ENCODE measurements around the gene DHRS7C. TPM values are rescaled to one million over a fixed set of nuclear protein-coding genes. Genes with fewer than 3 reads are reported as not detected.

Gene DHRS7C
- total and polyA plus RNA-seq, 2 of the 13 experiments (the other 11 are each of a cell fraction or from before 2014, with no cell fraction given): not detected

DNA sequence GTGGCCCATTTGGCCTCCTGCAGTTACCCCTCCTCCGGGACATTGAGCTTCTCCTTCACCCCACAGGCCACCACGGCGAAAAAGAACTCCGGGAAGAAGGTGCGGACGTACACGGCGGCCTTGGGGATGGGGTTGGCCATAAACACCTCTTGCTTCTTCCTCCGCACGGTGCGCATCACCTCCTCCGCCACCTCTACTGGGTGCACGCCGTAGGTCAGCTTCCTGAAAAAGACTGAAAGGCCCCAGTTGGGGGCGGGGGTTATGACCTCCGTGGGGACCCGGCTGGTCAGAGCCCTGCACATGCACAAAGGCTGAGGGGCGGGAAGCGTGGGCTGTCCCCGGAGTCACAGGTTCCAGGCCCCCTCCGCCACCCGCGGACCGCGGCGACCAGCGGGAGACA is 19.9 kb downstream of the DHRS7C start (continued):
- TF ChIP-seq, protein P1, sequence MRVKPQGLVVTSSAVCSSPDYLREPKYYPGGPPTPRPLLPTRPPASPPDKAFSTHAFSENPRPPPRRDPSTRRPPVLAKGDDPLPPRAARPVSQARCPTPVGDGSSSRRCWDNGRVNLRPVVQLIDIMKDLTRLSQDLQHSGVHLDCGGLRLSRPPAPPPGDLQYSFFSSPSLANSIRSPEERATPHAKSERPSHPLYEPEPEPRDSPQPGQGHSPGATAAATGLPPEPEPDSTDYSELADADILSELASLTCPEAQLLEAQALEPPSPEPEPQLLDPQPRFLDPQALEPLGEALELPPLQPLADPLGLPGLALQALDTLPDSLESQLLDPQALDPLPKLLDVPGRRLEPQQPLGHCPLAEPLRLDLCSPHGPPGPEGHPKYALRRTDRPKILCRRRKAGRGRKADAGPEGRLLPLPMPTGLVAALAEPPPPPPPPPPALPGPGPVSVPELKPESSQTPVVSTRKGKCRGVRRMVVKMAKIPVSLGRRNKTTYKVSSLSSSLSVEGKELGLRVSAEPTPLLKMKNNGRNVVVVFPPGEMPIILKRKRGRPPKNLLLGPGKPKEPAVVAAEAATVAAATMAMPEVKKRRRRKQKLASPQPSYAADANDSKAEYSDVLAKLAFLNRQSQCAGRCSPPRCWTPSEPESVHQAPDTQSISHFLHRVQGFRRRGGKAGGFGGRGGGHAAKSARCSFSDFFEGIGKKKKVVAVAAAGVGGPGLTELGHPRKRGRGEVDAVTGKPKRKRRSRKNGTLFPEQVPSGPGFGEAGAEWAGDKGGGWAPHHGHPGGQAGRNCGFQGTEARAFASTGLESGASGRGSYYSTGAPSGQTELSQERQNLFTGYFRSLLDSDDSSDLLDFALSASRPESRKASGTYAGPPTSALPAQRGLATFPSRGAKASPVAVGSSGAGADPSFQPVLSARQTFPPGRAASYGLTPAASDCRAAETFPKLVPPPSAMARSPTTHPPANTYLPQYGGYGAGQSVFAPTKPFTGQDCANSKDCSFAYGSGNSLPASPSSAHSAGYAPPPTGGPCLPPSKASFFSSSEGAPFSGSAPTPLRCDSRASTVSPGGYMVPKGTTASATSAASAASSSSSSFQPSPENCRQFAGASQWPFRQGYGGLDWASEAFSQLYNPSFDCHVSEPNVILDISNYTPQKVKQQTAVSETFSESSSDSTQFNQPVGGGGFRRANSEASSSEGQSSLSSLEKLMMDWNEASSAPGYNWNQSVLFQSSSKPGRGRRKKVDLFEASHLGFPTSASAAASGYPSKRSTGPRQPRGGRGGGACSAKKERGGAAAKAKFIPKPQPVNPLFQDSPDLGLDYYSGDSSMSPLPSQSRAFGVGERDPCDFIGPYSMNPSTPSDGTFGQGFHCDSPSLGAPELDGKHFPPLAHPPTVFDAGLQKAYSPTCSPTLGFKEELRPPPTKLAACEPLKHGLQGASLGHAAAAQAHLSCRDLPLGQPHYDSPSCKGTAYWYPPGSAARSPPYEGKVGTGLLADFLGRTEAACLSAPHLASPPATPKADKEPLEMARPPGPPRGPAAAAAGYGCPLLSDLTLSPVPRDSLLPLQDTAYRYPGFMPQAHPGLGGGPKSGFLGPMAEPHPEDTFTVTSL (CRISPR knock-in tag; IDR thresholded peaks at IDR 0.05; ENCODE audit: borderline replicate concordance): no peak
- TF ChIP-seq MTA1 (CRISPR knock-in tag; IDR thresholded peaks at IDR 0.05; ENCODE audit: borderline replicate concordance) (no peak), CEBPG (CRISPR knock-in tag; IDR thresholded peaks at IDR 0.05) (no peak)

DNA sequence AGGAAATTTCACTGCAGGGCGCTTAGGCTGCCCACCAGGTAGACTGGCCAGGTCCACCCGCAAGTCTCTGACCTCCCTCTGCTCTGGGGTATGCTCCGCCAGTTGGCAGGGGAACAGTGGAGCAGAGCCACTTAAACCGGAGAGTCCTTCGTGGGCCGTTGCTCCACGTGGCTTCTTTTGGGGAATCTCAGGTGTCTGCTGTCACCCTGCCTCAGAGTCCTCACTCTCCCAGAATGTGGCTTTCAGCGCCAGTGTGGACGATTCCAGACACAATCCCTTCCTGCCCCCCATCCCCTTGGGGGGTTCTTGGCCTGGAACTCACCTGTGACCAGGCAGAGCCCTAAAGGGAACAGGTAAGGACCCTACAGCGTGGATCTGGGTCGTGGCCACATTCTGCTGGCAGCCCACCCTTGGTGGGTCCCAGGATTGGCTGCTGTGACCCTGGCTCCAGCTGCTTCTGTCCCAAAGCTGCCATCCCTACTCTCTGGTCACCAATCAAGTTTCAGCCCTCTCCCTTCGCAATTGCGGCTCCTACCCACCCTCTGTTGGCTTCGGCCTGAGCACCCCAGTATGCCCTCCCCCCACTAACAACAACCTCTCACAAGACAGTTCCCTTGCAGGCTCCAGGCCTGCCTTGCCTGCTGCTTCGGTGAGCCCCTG is 22.2 kb downstream of the DHRS7C start:
- ChIA-PET CTCF (ENCODE audit: low intra/inter-chr PET ratio, low total read pairs) (interaction anchor here (0.6 to 2.1 kb wide), 2 partner anchors 24 to 40 kb away, joined by 3 to 17 read pairs; no protein-coding TSS in a partner anchor), POLR2A (no interaction called here)
- FAIRE-seq: no peak
- peaks cover 6 to 9% of the 10 kb centered on the region in 2 experiments; a peak in 1 of 5 replicates for H3K27me3 ChIP-seq (ENCODE audit: control insufficient read depth in 1 of 2, insufficient read depth in 2 of 2, low read length in 2 of 2)
- H3K79me2 ChIP-seq (ENCODE audit: insufficient read depth, low read length): no peaks in the 10 kb centered on the region
- WGBS (ENCODE audit: low lambda C conversion rate): 60% methylated on average over 12 of the region's 15 CpGs
- no peak overlapping the region for H3K27ac ChIP-seq (ENCODE audit: extremely low read length, insufficient read depth, low read length)
- no TSS peak for BruUV-seq (replicated peaks)
- no peak overlapping the region for H3K4me2 ChIP-seq (ENCODE audit: low read depth, low read length)
- in situ Hi-C loops (cut with HindIII; ENCODE audit: extremely low pct_ligation_motif_present, low pct_unique_long_range_greater_than_20kb) (no loop called here), intact Hi-C loops (cut with micrococcal nuclease; ENCODE audit: unreplicated experiment) (loop anchor here (2.0 kb wide), 1 partner anchor 40 kb away; no protein-coding TSS in a partner anchor)
- H3K4me3 ChIP-seq (replicated peaks in 1 of 3; ENCODE audit: insufficient read depth in 1 of 3, low read depth in 2 of 3, low read length in 3 of 3): no peak overlapping the region
- no peak for ATAC-seq
- no peaks in the 10 kb centered on the region for H4K20me1 ChIP-seq (ENCODE audit: insufficient read depth, low read length)
- H3K9ac ChIP-seq (ENCODE audit: insufficient read depth, low read depth, low read length): no peak overlapping the region
- DNase-seq (ENCODE audit: low spot score): no peak
- H3K36me3 ChIP-seq (replicated peaks in 1 of 2; ENCODE audit: control insufficient read depth in 1 of 2, insufficient read depth in 2 of 2, low read length in 2 of 2): no peaks in the 10 kb centered on the region
- no peak overlapping the region for H2AFZ ChIP-seq (ENCODE audit: low read length)
- no peaks in the 10 kb centered on the region for H3K9me3 ChIP-seq (ENCODE audit: low read length)
- H3K4me1 ChIP-seq (ENCODE audit: insufficient read depth, low read length): 0 out of 2 replicates have a peak, but pooled peaks cover 5% of the 10 kb centered on the region
- TF ChIP-seq ZNF160 (CRISPR knock-in tag; IDR thresholded peaks at IDR 0.05): no peak
- TF ChIP-seq MAZ (IDR thresholded peaks at IDR 0.05; ENCODE audit: borderline replicate concordance, low read depth, low read length): no peak
- no peak for TF ChIP-seq MAZ (CRISPR knock-in tag; IDR thresholded peaks at IDR 0.05; ENCODE audit: low read depth)
- TF ChIP-seq, protein P2, sequence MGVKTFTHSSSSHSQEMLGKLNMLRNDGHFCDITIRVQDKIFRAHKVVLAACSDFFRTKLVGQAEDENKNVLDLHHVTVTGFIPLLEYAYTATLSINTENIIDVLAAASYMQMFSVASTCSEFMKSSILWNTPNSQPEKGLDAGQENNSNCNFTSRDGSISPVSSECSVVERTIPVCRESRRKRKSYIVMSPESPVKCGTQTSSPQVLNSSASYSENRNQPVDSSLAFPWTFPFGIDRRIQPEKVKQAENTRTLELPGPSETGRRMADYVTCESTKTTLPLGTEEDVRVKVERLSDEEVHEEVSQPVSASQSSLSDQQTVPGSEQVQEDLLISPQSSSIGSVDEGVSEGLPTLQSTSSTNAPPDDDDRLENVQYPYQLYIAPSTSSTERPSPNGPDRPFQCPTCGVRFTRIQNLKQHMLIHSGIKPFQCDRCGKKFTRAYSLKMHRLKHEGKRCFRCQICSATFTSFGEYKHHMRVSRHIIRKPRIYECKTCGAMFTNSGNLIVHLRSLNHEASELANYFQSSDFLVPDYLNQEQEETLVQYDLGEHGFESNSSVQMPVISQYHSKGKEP (CRISPR knock-in tag; IDR thresholded peaks at IDR 0.05): no peak
- no peak for TF ChIP-seq NFKBIZ (CRISPR knock-in tag; IDR thresholded peaks at IDR 0.05)
- TF ChIP-seq, protein P3, sequence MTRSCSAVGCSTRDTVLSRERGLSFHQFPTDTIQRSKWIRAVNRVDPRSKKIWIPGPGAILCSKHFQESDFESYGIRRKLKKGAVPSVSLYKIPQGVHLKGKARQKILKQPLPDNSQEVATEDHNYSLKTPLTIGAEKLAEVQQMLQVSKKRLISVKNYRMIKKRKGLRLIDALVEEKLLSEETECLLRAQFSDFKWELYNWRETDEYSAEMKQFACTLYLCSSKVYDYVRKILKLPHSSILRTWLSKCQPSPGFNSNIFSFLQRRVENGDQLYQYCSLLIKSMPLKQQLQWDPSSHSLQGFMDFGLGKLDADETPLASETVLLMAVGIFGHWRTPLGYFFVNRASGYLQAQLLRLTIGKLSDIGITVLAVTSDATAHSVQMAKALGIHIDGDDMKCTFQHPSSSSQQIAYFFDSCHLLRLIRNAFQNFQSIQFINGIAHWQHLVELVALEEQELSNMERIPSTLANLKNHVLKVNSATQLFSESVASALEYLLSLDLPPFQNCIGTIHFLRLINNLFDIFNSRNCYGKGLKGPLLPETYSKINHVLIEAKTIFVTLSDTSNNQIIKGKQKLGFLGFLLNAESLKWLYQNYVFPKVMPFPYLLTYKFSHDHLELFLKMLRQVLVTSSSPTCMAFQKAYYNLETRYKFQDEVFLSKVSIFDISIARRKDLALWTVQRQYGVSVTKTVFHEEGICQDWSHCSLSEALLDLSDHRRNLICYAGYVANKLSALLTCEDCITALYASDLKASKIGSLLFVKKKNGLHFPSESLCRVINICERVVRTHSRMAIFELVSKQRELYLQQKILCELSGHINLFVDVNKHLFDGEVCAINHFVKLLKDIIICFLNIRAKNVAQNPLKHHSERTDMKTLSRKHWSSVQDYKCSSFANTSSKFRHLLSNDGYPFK (CRISPR knock-in tag; IDR thresholded peaks at IDR 0.05; ENCODE audit: borderline replicate concordance): no peak
